ENCODE results near the gene C19orf73. TPM values are rescaled to one million over a fixed set of nuclear protein-coding genes. Genes with fewer than 3 reads are reported as not detected.

Gene C19orf73
- total RNA-seq, 1 experiment from 2014 or later: 1.5 TPM

- Histone ChIP-seq H3K4me2 (no peak overlapping the region), H3K27me3 (ENCODE audit: insufficient read depth, low read depth) (peaks cover 30% of the 10 kb centered on the region)
- CTCF ChIA-PET: no interaction called here
These were observed 46.9 kb downstream of the C19orf73 start for GRCh38 chr19:49071860-49072547.

GRCh38 chr19:49070416-49070815 lies 48.5 kb downstream of the C19orf73 start:
- Histone ChIP-seq H4K20me1 (ENCODE audit: insufficient read depth) (no peaks in the 10 kb centered on the region), H3K4me2 (no peak overlapping the region), H3K4me1 (replicated peaks; ENCODE audit: insufficient read depth) (peaks cover 10% of the 10 kb centered on the region; the same call in 1 of the 2 replicates), H3K4me3 (no peak overlapping the region), H3K9me2 (ENCODE audit: insufficient read depth) (no peaks in the 10 kb centered on the region), H3K27me3 (ENCODE audit: insufficient read depth, low read depth) (peaks cover 41% of the 10 kb centered on the region), H3K9me3 (ENCODE audit: insufficient read depth, low read depth) (no peaks in the 10 kb centered on the region), H3F3A (ENCODE audit: insufficient read depth, low read depth) (peaks cover 19% of the 10 kb centered on the region; the same call in 1 of the 2 replicates), H2AFZ (no peak overlapping the region), H3K27ac (no peak overlapping the region), H3K36me3 (ENCODE audit: low read depth) (no peaks in the 10 kb centered on the region), H3K79me2 (ENCODE audit: low read depth) (no peaks in the 10 kb centered on the region)
- no TSS peak for BruUV-seq (replicated peaks)
- no peak for TF ChIP-seq CTCF (conservative IDR thresholded peaks at IDR 0.05)
- no peak for TF ChIP-seq EZH2 (IDR thresholded peaks at IDR 0.05; ENCODE audit: low read depth)
- intact Hi-C loops (cut with micrococcal nuclease; ENCODE audit: unreplicated experiment): no loop called here
- CTCF ChIA-PET: no interaction called here
- DNase-seq: no peak
- POLR2A ChIA-PET (ENCODE audit: unreplicated experiment): interaction anchor here (0.6 kb wide), 1 partner anchor 77 kb away, joined by 7 read pairs; the partner anchor contains the start of gene RUVBL2

More at GRCh38 chr19:49071860-49072547, 46.9 kb downstream of the C19orf73 start:
- no TSS peak for BruUV-seq (replicated peaks)
- no peaks in the 10 kb centered on the region for H3K9me2 ChIP-seq (ENCODE audit: insufficient read depth)
- H3K27ac ChIP-seq: no peak overlapping the region
- H3K36me3 ChIP-seq (ENCODE audit: low read depth): no peaks in the 10 kb centered on the region
- no peak overlapping the region for H2AFZ ChIP-seq
- H3F3A ChIP-seq (ENCODE audit: insufficient read depth, low read depth): peaks cover 16% of the 10 kb centered on the region; the same call in 1 of the 2 replicates
- no peaks in the 10 kb centered on the region for H3K79me2 ChIP-seq (ENCODE audit: low read depth)
- no peaks in the 10 kb centered on the region for H4K20me1 ChIP-seq (ENCODE audit: insufficient read depth)
- intact Hi-C loops (cut with micrococcal nuclease; ENCODE audit: unreplicated experiment): no loop called here
- TF ChIP-seq CTCF (conservative IDR thresholded peaks at IDR 0.05): no peak
- TF ChIP-seq EZH2 (IDR thresholded peaks at IDR 0.05; ENCODE audit: low read depth): no peak
- DNase-seq: no peak
- H3K4me1 ChIP-seq (replicated peaks; ENCODE audit: insufficient read depth): peaks cover 10% of the 10 kb centered on the region; the same call in 1 of the 2 replicates
- H3K4me3 ChIP-seq: no peak overlapping the region
- POLR2A ChIA-PET (ENCODE audit: unreplicated experiment): no interaction called here
- H3K9me3 ChIP-seq (ENCODE audit: insufficient read depth, low read depth): no peaks in the 10 kb centered on the region

- Histone ChIP-seq H3F3A (ENCODE audit: insufficient read depth, low read depth) (peaks cover 21% of the 10 kb centered on the region; the same call in 1 of the 2 replicates), H3K9me2 (ENCODE audit: insufficient read depth) (no peaks in the 10 kb centered on the region), H4K20me1 (ENCODE audit: insufficient read depth) (no peaks in the 10 kb centered on the region), H3K9me3 (ENCODE audit: insufficient read depth, low read depth) (no peaks in the 10 kb centered on the region), H3K36me3 (ENCODE audit: low read depth) (no peaks in the 10 kb centered on the region), H3K27me3 (ENCODE audit: insufficient read depth, low read depth) (peaks cover 41% of the 10 kb centered on the region), H3K4me1 (replicated peaks; ENCODE audit: insufficient read depth) (peaks cover 11% of the 10 kb centered on the region), H3K27ac (no peak overlapping the region), H3K4me2 (no peak overlapping the region), H3K4me3 (no peak overlapping the region), H3K79me2 (ENCODE audit: low read depth) (no peaks in the 10 kb centered on the region), H2AFZ (no peak overlapping the region)
- no peak for DNase-seq
- ChIA-PET POLR2A (ENCODE audit: unreplicated experiment) (no interaction called here), CTCF (interaction anchor here (0.6 kb wide), 1 partner anchor 330 kb away, joined by 4 read pairs; no protein-coding TSS in a partner anchor)
- intact Hi-C loops (cut with micrococcal nuclease; ENCODE audit: unreplicated experiment): no loop called here
- TF ChIP-seq EZH2 (IDR thresholded peaks at IDR 0.05; ENCODE audit: low read depth) (no peak), CTCF (conservative IDR thresholded peaks at IDR 0.05) (no peak)
- BruUV-seq (replicated peaks): no TSS peak
These were observed 49.9 kb downstream of the C19orf73 start for GRCh38 chr19:49069026-49069425.

Other genes starting within 250 kb of the C19orf73 start
- 49.5 and 53.6 TPM in 2 replicates for gene PPP1R15A, start 246.7 kb downstream of the C19orf73 start, total RNA-seq (2021)
- not detected in 2 replicates for gene TULP2, start 220.4 kb downstream of the C19orf73 start, total RNA-seq (2021)
- gene NUCB1, start 218.8 kb downstream of the C19orf73 start, total RNA-seq (2021): 185 and 216 TPM in 2 replicates
- 2.0 and 2.4 TPM in 2 replicates for gene DHDH, start 185.4 kb downstream of the C19orf73 start, total RNA-seq (2021)
- gene BAX, start 164.3 kb downstream of the C19orf73 start, total RNA-seq (2021): 140 and 198 TPM in 2 replicates
- gene FTL, start 153.8 kb downstream of the C19orf73 start, total RNA-seq (2021): 3,402 and 3,822 TPM in 2 replicates
- 47.5 and 54.2 TPM in 2 replicates for gene GYS1, start 125.8 kb downstream of the C19orf73 start, total RNA-seq (2021)
- gene RUVBL2, start 125.3 kb downstream of the C19orf73 start, total RNA-seq (2021): 175 and 179 TPM in 2 replicates
- 1.6 and 3.5 TPM in 2 replicates for gene LHB, start 102.1 kb downstream of the C19orf73 start, total RNA-seq (2021)
- not detected in 2 replicates for gene CGB3, start 94.8 kb downstream of the C19orf73 start, total RNA-seq (2021)
- gene CGB2, start 87.3 kb downstream of the C19orf73 start, total RNA-seq (2021): not detected in 2 replicates
- 0.83 TPM in 1 of 2 replicates, not detected in the other for gene CGB1, start 82.2 kb downstream of the C19orf73 start, total RNA-seq (2021)
- 1.1 and 1.9 TPM in 2 replicates for gene CGB5, start 75.3 kb downstream of the C19orf73 start, total RNA-seq (2021)
- 1.0 and 5.3 TPM in 2 replicates for gene CGB8, start 70.0 kb downstream of the C19orf73 start, total RNA-seq (2021)
- gene CGB7, start 61.4 kb downstream of the C19orf73 start, total RNA-seq (2021): 4.8 and 6.8 TPM in 2 replicates
- gene NTF4, start 54.3 kb downstream of the C19orf73 start, total RNA-seq (2021): 14.0 and 18.6 TPM in 2 replicates
- not detected in 2 replicates for gene KCNA7, start 46.4 kb downstream of the C19orf73 start, total RNA-seq (2021)
- gene SNRNP70, start 33.7 kb downstream of the C19orf73 start, total RNA-seq (2021): 151 and 199 TPM in 2 replicates
- 6.5 and 7.0 TPM in 2 replicates for gene LIN7B, start 4.8 kb downstream of the C19orf73 start, total RNA-seq (2021)
- 8.3 and 10.1 TPM in 2 replicates for gene PPFIA3, start 401 bp upstream of the C19orf73 start, total RNA-seq (2021)
- gene HRC, start 36.3 kb upstream of the C19orf73 start, total RNA-seq (2021): 0.50 TPM in 1 of 2 replicates, not detected in the other
- 43.8 and 62.3 TPM in 2 replicates for gene TRPM4, start 38.6 kb upstream of the C19orf73 start, total RNA-seq (2021)
- gene SLC6A16, start 206.0 kb upstream of the C19orf73 start, total RNA-seq (2021): 0.48 and 0.61 TPM in 2 replicates
- gene CD37, start 216.3 kb upstream of the C19orf73 start, total RNA-seq (2021): not detected in 2 replicates
- gene TEAD2, start 243.3 kb upstream of the C19orf73 start, total RNA-seq (2021): 55.5 and 55.6 TPM in 2 replicates
- gene DKKL1, start 244.7 kb upstream of the C19orf73 start, total RNA-seq (2021): 0.85 TPM in 1 of 2 replicates, not detected in the other